ENCODE measurements around the gene DDHD1.
"Not testable (repeated sequence)": the region's sequence is repeated elsewhere in the genome, so short reads cannot be mapped to it uniquely, and the experiment has no call there.

DDHD1 gene

DNA sequence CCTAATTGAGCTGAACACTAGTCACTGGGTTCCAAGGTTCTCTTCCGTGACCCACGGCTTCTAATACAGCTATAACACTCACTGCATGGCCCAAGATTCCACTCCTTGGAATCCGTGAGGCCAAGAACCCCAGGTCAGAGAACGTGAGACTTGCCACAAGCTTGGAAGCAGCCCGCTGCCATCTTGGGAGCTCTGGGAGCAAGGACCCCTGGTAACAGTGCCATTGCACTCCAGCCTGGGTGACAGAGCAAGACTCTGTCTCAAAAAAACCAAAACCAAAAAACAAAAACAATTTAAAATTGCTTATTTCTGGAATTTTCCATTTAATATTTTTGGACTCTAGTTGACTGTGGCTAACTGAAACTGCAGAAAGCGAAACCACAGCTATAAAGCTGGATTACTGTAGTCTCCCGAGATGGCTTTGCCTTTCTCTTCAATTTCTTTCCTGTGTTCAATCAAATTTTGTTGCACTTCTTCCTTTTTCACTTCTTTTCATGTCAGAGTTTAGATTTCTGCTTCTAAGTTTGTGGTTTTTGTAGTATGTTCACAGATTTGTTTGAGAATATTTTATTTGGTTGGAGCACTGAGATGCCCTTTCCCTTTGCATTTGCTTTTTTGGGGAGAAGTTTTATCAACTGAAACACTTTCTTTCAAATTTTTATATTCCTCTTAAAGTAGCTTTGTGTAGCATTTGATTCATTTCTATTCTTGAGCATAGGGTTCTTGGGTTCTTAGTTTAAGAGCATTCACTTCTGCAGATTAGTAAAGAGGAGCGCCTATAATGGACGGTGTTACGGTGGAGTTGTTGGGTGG is 44.6 kb downstream of the DDHD1 start:
- DNase-seq (ENCODE audit: low read depth, low spot score): no peak

- no peak for DNase-seq (ENCODE audit: low read depth, low spot score)
Observed at GRCh38 chr14:53106768-53107167, 46.4 kb downstream of the DDHD1 start.

DNA sequence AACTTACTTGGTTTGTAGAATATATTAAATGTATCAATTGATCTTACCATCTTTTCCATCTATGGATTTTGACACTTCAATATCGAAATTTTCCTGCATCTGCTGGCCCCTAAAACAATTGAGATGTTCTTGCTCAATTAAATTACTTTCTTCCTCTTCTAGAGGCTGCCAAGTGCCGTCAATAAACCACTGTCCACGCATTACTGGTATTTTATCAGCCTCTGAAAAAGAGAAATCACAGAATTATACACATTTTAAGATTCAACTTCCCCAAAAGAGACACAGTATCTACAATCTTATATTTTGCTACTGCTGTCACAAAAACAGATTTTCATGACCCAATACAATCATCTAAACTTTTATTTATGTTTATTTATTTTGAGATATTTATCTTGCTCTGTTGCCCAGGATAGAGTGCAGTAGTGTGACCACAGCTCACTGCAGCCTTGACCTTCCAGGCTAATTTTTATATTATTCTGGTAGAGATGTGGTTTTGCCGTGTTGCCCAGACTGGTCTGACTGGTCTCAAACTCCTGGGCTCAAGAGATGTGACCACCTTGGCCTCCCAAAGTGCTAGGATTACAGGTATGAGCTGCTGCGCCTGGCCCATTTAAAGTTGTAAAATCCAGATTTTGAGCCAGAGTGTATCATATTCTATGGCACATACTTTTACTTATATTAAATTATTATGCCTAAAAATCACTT is 49.3 kb downstream of the DDHD1 start:
- DNase-seq (ENCODE audit: low read depth, low spot score): no peak

- DNase-seq (ENCODE audit: low read depth, low spot score): no peak
Observed at GRCh38 chr14:53093206-53093605, 59.9 kb downstream of the DDHD1 start.

- DNase-seq (ENCODE audit: low read depth, low spot score): no peak
Observed at GRCh38 chr14:53090853-53091252, 62.3 kb downstream of the DDHD1 start.

GRCh38 chr14:53084954-53085353 is 68.2 kb downstream of the DDHD1 start:
- DNase-seq (ENCODE audit: low read depth, low spot score): not testable (repeated sequence)

DNA sequence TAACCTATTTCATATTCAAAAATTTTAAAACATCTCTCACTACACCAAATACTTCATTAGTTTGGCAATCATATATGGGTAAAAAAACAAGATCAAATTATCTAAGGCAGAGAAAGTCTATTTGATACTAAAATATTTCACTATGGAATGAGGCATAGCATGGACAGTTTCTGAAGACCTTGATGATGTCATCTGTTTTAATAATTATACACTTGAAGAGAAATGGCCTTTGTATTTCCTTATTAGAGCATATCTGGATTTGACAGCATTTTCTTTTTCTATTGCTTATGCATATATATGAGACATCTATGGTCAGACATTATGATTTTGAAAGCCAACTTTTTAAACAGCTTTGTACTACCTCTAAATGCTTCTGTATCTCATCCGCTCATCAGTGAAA is 88.6 kb downstream of the DDHD1 start:
- DNase-seq (ENCODE audit: low read depth, low spot score): no peak

DNA sequence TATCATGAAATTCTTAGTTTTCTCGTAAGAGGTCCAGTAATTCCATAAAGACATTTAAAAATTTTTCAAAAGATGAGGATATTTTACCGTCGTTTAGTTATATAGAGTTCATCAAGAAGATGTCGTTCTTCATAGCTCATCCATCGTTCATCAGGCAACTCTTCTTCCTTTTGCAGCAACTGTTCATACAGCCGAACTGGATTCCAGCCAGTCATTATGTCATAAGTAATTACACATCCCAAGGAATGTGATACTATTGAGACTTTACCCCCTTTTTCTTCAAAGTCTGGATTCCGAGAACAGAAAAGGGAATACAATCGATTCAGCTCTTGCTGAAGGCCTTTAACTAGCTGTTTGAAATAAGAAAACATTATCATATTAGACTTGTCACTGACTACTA is 90.3 kb downstream of the DDHD1 start:
- no peak for DNase-seq (ENCODE audit: low read depth, low spot score)

DNA sequence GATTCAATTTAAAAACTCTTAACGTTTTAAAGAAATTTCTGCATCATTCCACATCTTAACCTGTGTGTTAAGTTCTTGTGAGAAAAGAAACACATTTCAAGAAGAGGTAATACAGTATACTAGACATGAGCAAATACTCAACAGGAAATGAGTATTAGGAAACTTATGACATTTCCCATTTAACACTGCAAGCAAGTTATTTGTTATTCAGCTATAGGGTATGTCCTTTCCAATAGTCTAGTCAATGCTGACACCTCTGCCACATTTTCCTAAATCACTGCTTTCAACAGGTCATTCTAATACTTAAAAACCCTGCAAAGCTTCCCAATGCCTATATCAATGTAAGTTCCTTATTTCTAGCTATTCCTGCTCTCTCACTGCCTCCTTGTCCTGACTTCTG is 93.1 kb downstream of the DDHD1 start:
- no peak for DNase-seq (ENCODE audit: low read depth, low spot score)

DNA sequence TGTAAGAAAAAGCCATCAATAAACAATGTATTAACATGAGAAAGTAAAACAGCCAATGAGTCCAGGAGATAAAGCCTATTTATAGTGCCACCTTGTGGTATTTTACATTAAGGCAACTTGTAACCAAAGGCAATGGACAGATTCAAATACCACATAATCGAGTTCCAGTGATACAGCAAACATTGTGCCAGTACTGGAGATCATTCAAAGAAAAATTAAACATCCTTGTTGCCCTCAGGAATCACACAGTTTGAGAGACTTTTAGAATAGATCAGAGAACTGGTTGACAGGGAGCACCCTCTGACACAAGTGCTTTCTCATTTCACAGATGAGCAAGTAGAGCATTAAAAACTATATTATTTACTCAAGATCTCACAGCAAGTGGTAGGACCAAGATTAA is 98.1 kb downstream of the DDHD1 start:
- no peak for DNase-seq (ENCODE audit: low read depth, low spot score)

GRCh38 chr14:53054457-53054856 is 98.7 kb downstream of the DDHD1 start:
- DNase-seq (ENCODE audit: low read depth, low spot score): no peak

- no peak for DNase-seq (ENCODE audit: low read depth, low spot score)
Observed at GRCh38 chr14:53048631-53049030, 104.5 kb downstream of the DDHD1 start.

DNA sequence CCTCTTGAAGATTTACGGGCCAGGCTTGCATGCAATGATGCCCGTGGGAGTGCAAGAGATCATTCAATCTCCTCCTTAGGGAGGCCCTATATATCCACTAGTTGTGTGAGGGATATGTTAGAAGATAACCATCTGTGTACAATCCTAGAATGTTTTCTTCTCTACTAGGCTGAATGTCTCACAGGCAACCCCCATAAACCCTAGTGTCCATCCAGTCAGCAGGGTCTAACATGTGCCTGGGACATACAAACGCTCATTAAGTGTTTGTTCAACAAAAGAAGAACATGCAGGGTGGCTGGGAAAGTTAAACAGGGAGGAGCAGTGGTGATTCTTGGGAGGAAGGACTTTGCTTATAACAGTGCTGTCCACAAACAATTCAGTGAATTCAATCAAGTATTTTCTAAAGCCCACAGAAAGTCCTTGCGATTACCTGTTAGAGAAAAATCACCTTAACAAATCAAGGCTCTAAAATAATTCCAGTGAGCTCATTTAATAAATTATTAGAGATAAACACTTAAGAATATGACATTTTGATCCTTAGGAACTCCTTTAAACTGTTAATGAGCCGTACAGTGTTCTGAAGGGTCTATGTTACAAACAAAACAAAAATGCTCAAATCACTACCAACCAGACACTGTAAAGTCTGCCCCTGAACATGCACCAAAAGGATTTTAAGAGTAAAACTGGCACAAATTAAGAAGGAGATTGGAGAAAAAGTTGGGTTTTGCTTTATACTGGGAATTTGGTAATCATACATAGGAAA is 105.6 kb downstream of the DDHD1 start:
- no peak for DNase-seq (ENCODE audit: low read depth, low spot score)

- DNase-seq (ENCODE audit: low read depth, low spot score): no peak
Observed at GRCh38 chr14:53044486-53044885, 108.6 kb downstream of the DDHD1 start.

DNA sequence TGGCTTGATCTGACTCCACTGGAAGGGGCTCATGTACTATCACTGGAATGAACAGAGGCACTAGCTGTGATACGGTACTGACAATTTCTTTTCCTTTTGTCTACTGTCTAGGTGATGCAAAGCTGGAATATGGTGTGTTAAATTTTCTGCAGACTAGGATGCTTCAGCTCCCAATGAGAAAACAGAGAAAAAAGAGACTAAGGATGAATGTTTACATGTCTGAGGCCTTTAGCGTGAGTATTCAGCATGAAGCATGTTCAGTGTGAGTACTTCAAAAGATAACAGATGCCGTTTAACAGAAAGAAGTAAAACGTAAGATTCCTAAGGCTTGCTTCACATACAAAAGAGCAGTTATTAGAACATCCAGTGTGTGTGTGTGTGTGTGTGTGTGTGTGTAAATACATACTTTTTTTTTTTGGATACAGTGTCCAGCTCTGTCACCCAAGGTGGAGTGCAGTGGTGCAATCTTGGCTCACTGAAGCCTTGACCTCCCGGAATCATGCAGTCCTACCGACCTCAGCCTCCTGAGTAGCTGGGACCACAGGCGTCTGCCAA is 110.0 kb downstream of the DDHD1 start:
- DNase-seq (ENCODE audit: low read depth, low spot score): no peak

DNA sequence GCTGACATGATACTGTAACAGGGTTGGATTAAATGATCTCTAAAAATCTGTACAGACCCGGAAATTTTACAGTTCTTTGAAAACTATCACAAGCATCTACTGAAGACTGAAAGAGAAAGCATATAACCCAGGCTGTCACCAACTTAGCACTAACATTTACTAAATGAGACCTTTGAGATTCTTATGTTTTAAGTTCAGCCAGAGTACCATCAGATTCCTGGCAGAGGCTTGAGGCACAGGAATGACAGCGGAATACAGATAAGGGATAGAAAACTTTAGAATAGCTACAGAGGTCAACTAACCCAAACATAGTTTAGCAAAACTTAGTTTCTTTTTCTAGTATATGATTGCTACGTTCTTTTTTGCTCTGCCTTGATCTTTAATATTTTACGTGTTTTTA is 110.6 kb downstream of the DDHD1 start:
- DNase-seq (ENCODE audit: low read depth, low spot score): no peak

DNA sequence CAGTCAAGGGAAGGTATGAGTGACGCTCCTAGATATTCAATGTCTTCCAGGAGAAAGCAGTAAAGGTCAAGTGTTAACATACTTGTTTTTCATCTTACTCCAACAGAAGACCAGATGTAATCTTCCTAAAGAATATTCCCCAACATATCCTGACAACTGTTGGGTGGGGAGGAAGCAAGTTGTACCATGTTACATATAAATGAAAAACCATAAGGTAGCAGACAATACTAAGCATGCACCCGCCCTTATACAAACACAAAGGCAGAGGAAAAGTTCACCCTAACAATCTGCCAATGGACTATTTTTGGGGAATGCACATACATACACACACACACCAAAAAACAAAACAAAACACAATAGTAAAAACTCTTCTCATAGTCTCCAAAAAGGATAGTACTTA is 112.1 kb downstream of the DDHD1 start:
- DNase-seq (ENCODE audit: low read depth, low spot score): no peak

- DNase-seq (ENCODE audit: low read depth, low spot score): no peak
Observed at GRCh38 chr14:53038629-53039028, 114.5 kb downstream of the DDHD1 start.

GRCh38 chr14:53037016-53037415 is 116.1 kb downstream of the DDHD1 start:
- DNase-seq (ENCODE audit: low read depth, low spot score): no peak

DNA sequence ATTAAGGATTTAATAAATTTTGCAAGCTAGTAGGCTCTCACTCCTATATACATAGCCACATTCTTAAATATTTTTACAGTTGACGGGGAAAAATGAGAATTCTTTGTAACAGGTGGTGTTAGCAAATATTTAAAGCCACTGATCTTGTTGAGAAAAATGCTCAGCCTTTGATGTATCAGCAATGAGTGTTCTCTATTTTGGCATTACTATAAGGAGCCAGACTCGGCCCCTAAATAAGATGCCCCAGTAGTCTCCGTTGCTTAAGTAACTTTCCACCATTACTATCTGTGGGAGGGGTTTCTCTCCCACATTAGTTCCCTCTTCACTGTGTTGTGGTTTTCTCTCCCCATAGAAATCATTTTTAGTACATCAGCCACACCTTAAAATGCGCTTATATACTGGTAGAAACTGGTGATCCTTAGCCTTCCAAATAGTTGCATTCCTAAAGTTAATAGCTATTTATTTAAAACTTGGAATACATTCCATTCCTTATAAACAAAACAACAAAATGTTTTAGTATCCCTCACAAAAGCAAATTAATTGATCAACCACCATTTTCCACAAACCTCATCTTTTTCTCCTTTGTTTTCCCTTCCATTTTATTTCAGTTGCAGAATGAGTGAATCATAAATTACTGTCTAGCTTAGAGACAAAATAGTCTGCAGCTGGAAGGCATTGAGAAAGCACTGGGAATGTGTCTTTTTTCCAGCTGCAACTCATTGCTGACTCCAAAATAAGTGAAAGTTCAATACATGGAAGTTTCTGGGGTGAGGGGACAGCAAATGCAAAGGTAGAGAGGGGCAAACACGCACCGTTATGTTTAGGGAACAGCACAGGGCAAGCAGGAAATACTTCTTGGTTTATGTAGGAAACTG is 117.5 kb downstream of the DDHD1 start:
- DNase-seq (ENCODE audit: low read depth, low spot score): no peak

DNA sequence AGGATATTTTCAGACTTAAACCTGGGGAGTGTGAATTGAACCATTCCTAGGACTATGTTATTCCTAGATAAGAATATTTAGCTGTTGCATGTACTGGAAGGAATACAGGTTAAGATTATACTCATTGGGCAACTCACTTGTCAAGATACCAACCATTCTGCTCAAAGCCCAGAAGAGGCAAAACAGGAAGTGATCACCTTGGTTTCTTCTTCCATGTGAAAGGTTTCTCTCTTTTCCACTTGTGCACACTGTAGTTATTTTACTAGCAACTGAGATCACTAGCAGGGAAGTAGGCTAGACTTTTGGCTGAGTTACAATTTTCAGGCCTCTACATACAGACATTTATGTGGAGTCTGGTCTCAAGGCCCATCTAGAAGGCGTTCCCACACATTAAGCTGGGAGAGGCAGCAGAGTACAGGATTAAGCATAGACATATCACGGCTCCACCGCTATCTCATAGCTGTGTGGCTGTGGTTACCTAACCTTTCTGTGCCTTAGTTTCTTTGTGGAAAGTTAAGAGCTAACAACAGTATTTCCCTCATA is 118.4 kb downstream of the DDHD1 start:
- no peak for DNase-seq (ENCODE audit: low read depth, low spot score)

All from activated naive CD8-positive, alpha-beta T cell treated with anti-CD3 and anti-CD28 coated beads, Interleukin-2, amount 50 U/mL, for 16 hours (primary cell).